ENCODE measurements around the gene ZNF766.

ZNF766 gene

GRCh38 chr19:52273301-52273700 is 3.9 kb downstream of the ZNF766 start:
- TF ChIP-seq FOXM1 (IDR thresholded peaks at IDR 0.05; ENCODE audit: borderline replicate concordance, low read depth): no peak
- TF ChIP-seq USF1 (IDR thresholded peaks at IDR 0.05): no peak
- no peak for TF ChIP-seq EP300 (IDR thresholded peaks at IDR 0.05; ENCODE audit: borderline replicate concordance)
- no peak for TF ChIP-seq CREB1 (IDR thresholded peaks at IDR 0.05; ENCODE audit: low read depth)
- no peak for TF ChIP-seq TAF1 (IDR thresholded peaks at IDR 0.05; ENCODE audit: low read depth)
- no peak for TF ChIP-seq RAD21 (IDR thresholded peaks at IDR 0.05; ENCODE audit: low read depth)
- no peak for TF ChIP-seq REST (IDR thresholded peaks at IDR 0.05; ENCODE audit: low read depth)
- TF ChIP-seq TCF12 (IDR thresholded peaks at IDR 0.05; ENCODE audit: low read depth): no peak
- no peak for TF ChIP-seq NFIC (IDR thresholded peaks at IDR 0.05)
- no peak for TF ChIP-seq CEBPB (IDR thresholded peaks at IDR 0.05)
- no peak for TF ChIP-seq TEAD4 (IDR thresholded peaks at IDR 0.05)
- TF ChIP-seq YY1 (IDR thresholded peaks at IDR 0.05; ENCODE audit: low read depth): no peak

DNA sequence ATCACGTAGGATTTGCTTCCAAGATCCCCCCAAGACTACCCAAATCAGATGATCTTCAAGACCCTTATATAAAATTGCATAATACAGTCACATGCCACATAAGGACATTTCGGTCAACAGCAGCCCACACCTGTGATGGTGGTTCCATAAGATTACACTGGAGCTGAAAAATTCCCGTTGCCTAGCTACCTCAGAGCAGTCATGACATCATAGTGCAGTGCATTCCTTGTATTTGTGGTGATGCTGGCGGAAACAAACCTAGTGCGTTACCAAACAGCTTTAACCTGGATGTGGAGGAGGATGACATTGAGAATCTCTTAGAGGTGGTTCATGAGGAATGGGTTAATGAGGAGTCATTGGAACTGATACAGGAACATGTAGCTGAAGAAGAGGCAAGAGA is 4.8 kb downstream of the ZNF766 start:
- no peak for TF ChIP-seq YY1 (IDR thresholded peaks at IDR 0.05; ENCODE audit: low read depth)
- no peak for TF ChIP-seq ZBTB7A (IDR thresholded peaks at IDR 0.05; ENCODE audit: low read depth)
- TF ChIP-seq NFIC (IDR thresholded peaks at IDR 0.05): no peak
- TF ChIP-seq FOXM1 (IDR thresholded peaks at IDR 0.05; ENCODE audit: borderline replicate concordance, low read depth): no peak

DNA sequence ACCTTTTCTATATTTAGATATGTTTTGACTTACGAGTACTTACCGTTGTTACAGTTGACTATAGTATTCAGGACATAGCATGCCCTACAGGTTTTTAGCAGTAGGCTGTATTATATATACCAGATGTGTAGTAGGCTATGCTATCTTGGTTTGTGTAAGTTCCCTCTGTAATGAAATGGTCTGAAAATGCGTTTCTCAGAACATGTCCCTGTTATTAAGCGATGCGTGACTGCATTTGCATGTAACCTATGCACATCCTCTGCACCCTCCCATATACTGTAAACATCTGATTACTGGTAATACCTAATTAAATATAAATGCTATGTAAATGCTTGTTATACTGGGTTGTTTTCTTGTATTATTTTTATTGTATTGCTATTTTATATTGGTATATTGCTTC is 6.6 kb downstream of the ZNF766 start:
- TF ChIP-seq CEBPB (IDR thresholded peaks at IDR 0.05) (no peak), EP300 (IDR thresholded peaks at IDR 0.05; ENCODE audit: borderline replicate concordance) (no peak), TAF1 (IDR thresholded peaks at IDR 0.05; ENCODE audit: low read depth) (no peak), TEAD4 (IDR thresholded peaks at IDR 0.05) (no peak), MAX (IDR thresholded peaks at IDR 0.05) (no peak), YY1 (IDR thresholded peaks at IDR 0.05; ENCODE audit: low read depth) (no peak), TCF12 (IDR thresholded peaks at IDR 0.05; ENCODE audit: low read depth) (no peak), CREB1 (IDR thresholded peaks at IDR 0.05; ENCODE audit: low read depth) (no peak), FOXM1 (IDR thresholded peaks at IDR 0.05; ENCODE audit: borderline replicate concordance, low read depth) (no peak), REST (IDR thresholded peaks at IDR 0.05; ENCODE audit: low read depth) (no peak), ZBTB7A (IDR thresholded peaks at IDR 0.05; ENCODE audit: low read depth) (no peak), NFIC (IDR thresholded peaks at IDR 0.05) (no peak), USF1 (IDR thresholded peaks at IDR 0.05) (no peak), EGR1 (IDR thresholded peaks at IDR 0.05) (no peak), RAD21 (IDR thresholded peaks at IDR 0.05; ENCODE audit: low read depth) (no peak)

DNA sequence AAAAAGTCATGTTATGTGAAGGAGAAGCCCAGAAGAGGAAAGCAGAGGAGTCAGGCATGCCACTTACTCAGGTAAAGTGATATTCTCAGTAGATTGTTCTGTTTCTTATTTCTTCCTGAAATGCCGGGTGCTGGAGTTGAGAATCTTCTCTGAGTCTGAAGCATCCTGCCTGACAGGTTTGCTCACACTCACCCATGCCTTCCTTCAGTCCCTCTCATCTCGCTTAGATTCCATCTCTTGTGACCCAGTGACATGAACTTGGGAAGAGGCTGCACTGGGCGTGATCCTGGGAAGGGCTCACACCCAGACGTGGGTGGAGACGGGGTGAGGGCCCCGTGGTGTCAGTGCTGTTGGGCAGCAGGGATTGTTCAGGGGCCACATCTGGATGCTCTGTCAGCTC is 8.1 kb downstream of the ZNF766 start:
- no peak for TF ChIP-seq NFIC (IDR thresholded peaks at IDR 0.05)
- TF ChIP-seq ZBTB7A (IDR thresholded peaks at IDR 0.05; ENCODE audit: low read depth): no peak
- TF ChIP-seq REST (IDR thresholded peaks at IDR 0.05; ENCODE audit: low read depth): no peak
- TF ChIP-seq TEAD4 (IDR thresholded peaks at IDR 0.05): no peak

GRCh38 chr19:52286256-52286655 is 16.9 kb downstream of the ZNF766 start:
- TF ChIP-seq MAX (IDR thresholded peaks at IDR 0.05) (no peak), USF1 (IDR thresholded peaks at IDR 0.05) (no peak), CREB1 (IDR thresholded peaks at IDR 0.05; ENCODE audit: low read depth) (no peak), CEBPB (IDR thresholded peaks at IDR 0.05) (no peak), EP300 (IDR thresholded peaks at IDR 0.05; ENCODE audit: borderline replicate concordance) (no peak), REST (IDR thresholded peaks at IDR 0.05; ENCODE audit: low read depth) (no peak), NFIC (IDR thresholded peaks at IDR 0.05) (no peak)
